Measurements from ENCODE around the gene ASNSD1.
A peak's percentile ranks its signal among the peaks of the same experiment; 100 is the strongest.

ASNSD1 gene
- 14.6 to 22.8 (median 20.1) reads per million in 4 donors for total RNA-seq

- peak; percentile 98 to 100 (median 99) for DNase-seq
These were observed at the start of gene ASNSD1 for GRCh38 chr2:189661148-189661956. Gene ASNSD1 (plus strand): TSS chr2:189661459. CDS start chr2:189666133, 4,674 bp downstream.

- DNase-seq, result no peak
These were observed 48.1 kb upstream of the ASNSD1 start for GRCh38 chr2:189613077-189613636.

GRCh38 chr2:189613650-189614420 lies 47.4 kb upstream of the ASNSD1 start:
- no peak for DNase-seq

- DNase-seq, result no peak
These were observed 46.7 kb upstream of the ASNSD1 start for GRCh38 chr2:189614585-189614984.

GRCh38 chr2:189618197-189618596 lies 43.1 kb upstream of the ASNSD1 start:
- DNase-seq, result no peak

GRCh38 chr2:189621781-189622180 lies 39.5 kb upstream of the ASNSD1 start:
- no peak for DNase-seq

- no peak for DNase-seq
These were observed 38.2 kb upstream of the ASNSD1 start for GRCh38 chr2:189623049-189623448.

GRCh38 chr2:189624648-189625355 lies 36.5 kb upstream of the ASNSD1 start:
- no peak for DNase-seq

GRCh38 chr2:189625636-189626035 lies 35.6 kb upstream of the ASNSD1 start:
- no peak for DNase-seq

GRCh38 chr2:189627789-189628188 lies 33.5 kb upstream of the ASNSD1 start:
- DNase-seq, result no peak

GRCh38 chr2:189628817-189629530 lies 32.3 kb upstream of the ASNSD1 start:
- DNase-seq, result no peak

- no peak for DNase-seq
These were observed 31.5 kb upstream of the ASNSD1 start for GRCh38 chr2:189629531-189630453.

GRCh38 chr2:189631849-189632248 lies 29.4 kb upstream of the ASNSD1 start:
- DNase-seq, result no peak

GRCh38 chr2:189633392-189633811 lies 27.9 kb upstream of the ASNSD1 start:
- no peak for DNase-seq

- no peak for DNase-seq
These were observed 25.9 kb upstream of the ASNSD1 start for GRCh38 chr2:189635353-189635752.

- DNase-seq, result no peak
These were observed 22.8 kb upstream of the ASNSD1 start for GRCh38 chr2:189638301-189639006.

- DNase-seq, result no peak
These were observed 22.2 kb upstream of the ASNSD1 start for GRCh38 chr2:189639007-189639609.

GRCh38 chr2:189641002-189641401 lies 20.3 kb upstream of the ASNSD1 start:
- DNase-seq, result no peak

- DNase-seq, result no peak
These were observed 19.7 kb upstream of the ASNSD1 start for GRCh38 chr2:189641590-189641989.

- no peak for DNase-seq
These were observed 14.7 kb upstream of the ASNSD1 start for GRCh38 chr2:189646521-189646920.
